Psoas muscle (tissue), 8 donors: ENCODE data around the gene KCNG2. TPM values are rescaled to one million over a fixed set of nuclear protein-coding genes. Genes with fewer than 3 reads are reported as not detected.

Experiments used
- ATAC-seq, 4 donors: fragments of 200-7000 bp; cut with Tn5 transposase; one replicate each; pipeline ENCODE4 v1.9.1; 2020; ENCODE audit warnings: moderate library complexity in 3 of 4, mild to moderate bottlenecking in 2 of 4
- DNase-seq, 2 donors: peaks; one replicate each; pipeline ENCODE4 v3.0.0-alpha.2; 2020
- H3K27ac ChIP-seq: fragments of 200-600 bp; one replicate; pipeline ENCODE4 v1.8.0; 2022
- H3K27me3 ChIP-seq, 3 donors: fragments of 200-600 bp in 1 of 3; one replicate each; pipeline versions ENCODE4 v1.6.1 to v1.8.0; 2013 to 2022; ENCODE audit warnings: low read length in 2 of 3, mild to moderate bottlenecking in 2 of 3, moderate library complexity in 1 of 3; ENCODE audit not compliant: insufficient read depth in 3 of 3
- H3K36me3 ChIP-seq, 2 donors: fragments of 200-600 bp in 1 of 2; one replicate each; pipeline versions ENCODE4 v1.6.1 to v1.8.0; 2013 to 2022; ENCODE audit warnings: low read depth in 1 of 2, mild to moderate bottlenecking in 1 of 2, moderate library complexity in 1 of 2; ENCODE audit not compliant: insufficient read depth in 1 of 2
- H3K4me1 ChIP-seq: fragments of 200-600 bp; one replicate; pipeline ENCODE4 v1.8.0; 2022
- H3K4me3 ChIP-seq: fragments of 200-600 bp; one replicate; pipeline ENCODE4 v1.8.0; 2022; ENCODE audit warnings: mild to moderate bottlenecking
- H3K9me3 ChIP-seq: fragments of 200-600 bp; one replicate; pipeline ENCODE4 v1.8.0; 2022
- WGBS, 3 donors: extraction: QIAGEN DNeasy Blood & Tissue Kit; methylation state at CpG; one replicate each; pipeline versions ENCODE4 v1.1.6 to v1.1.7; 2013; 5-methylcytosine and 5-hydroxymethylcytosine counted together
- intact Hi-C, 2 donors: fragments of 100-400 bp; cut with DNase I; formaldehyde crosslinking; loops; one replicate each; pipeline versions ENCODE4 v1.11.0 to v1.14.2; 2022
- polyA plus RNA-seq, 3 donors: library from polyadenylated mRNA; stranded (reverse); fragments of 200-250 nt; gene quantifications; one replicate each; pipeline ENCODE4 v1.2.3, GENCODE V29; 2013
- total RNA-seq, 4 donors: library from RNA; stranded (reverse); fragmentation: NEBNext Ultra II Directional in 2 of 4; extraction: Animal tissue kit (Norgen Biotek cat#: 25700) in 2 of 4; gene quantifications; one replicate each; pipeline versions ENCODE4 v1.2.1 to v1.2.4, GENCODE V29; 2021 to 2023
- TF ChIP-seq, protein P1 (sequence below): fragments of 200-600 bp; IDR thresholded peaks from one replicate; pipeline ENCODE4 v1.8.0; 2022; ENCODE audit warnings: antibody characterized with exemption
- donor health status: healthy with polysubstance abuse.
- donor health status: DM: no; HTN: no; CAD: no; lungs with moderate emphysema.
- donor health status: Bipolar disorder and iron deficiency.
- donor health status: healthy.
- donor health status: DM: yes; HTN: yes; CAD: no.
- donor health status: DM: no; HTN: no; CAD: no.
- donor health status: DM: no; HTN: no; CAD: no.
- donor health status: DM: yes; HTN: yes; CAD: no.

Gene KCNG2
- total and polyA plus RNA-seq, 7 donors = 0.04 to 0.54 (median 0.27) TPM; not detected in 2

GRCh38 chr18:79940126-79940813 is 142.5 kb downstream of the KCNG2 start:
- DNase-seq (peak in 1 of 2 donors; percentile 15), ATAC-seq (no peak)
- TF ChIP-seq, protein P1, sequence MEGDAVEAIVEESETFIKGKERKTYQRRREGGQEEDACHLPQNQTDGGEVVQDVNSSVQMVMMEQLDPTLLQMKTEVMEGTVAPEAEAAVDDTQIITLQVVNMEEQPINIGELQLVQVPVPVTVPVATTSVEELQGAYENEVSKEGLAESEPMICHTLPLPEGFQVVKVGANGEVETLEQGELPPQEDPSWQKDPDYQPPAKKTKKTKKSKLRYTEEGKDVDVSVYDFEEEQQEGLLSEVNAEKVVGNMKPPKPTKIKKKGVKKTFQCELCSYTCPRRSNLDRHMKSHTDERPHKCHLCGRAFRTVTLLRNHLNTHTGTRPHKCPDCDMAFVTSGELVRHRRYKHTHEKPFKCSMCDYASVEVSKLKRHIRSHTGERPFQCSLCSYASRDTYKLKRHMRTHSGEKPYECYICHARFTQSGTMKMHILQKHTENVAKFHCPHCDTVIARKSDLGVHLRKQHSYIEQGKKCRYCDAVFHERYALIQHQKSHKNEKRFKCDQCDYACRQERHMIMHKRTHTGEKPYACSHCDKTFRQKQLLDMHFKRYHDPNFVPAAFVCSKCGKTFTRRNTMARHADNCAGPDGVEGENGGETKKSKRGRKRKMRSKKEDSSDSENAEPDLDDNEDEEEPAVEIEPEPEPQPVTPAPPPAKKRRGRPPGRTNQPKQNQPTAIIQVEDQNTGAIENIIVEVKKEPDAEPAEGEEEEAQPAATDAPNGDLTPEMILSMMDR = no peak
- Histone ChIP-seq H3K4me1 (peaks cover 25% of the 10 kb centered on the region), H3K36me3 (peaks cover 4 to 24% of the 10 kb centered on the region in 2 donors), H3K27me3 (no peaks in the 10 kb centered on the region), H3K9me3 (no peaks in the 10 kb centered on the region), H3K4me3 (no peak overlapping the region), H3K27ac (no peak overlapping the region)
- 89 to 94% (median 93%) methylated on average over 18 of the region's 18 CpGs for WGBS, 3 donors
- intact Hi-C loops = loop anchor here (10.0 kb wide), 2 partner anchors 265 to 555 kb away; partner anchors contain the start of gene CTDP1 (in 1 of the 2)

DNA sequence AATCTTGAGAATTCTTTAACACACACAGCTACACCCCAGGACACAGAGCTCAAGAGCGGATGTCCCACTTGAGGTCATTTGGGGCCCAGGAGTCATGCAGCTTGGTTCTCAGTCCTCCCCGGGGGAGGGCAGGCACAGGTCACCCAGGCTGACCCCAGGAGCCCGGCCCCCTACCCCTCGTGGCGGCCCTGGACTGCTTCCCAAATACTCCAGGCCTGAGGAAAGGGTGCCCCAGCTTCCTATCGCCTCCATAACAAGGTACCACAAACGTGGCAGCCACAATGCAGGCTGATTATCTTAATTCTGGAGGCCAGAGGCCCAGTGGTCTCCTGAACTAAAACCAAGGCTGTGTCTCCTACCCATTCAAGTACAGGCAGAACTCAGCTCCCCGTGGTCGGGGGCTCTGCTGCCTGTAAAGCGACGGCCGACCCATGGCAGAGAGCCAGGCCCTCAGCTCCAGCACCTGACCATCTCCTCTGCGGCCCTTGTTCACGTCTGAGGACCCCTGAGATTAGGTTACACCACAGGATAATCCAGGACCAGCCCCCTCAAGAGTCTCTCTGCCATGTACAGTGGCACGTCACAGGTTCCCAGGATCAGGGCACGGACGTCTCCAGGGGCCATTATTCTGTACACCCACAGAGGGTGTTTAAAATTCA is 143.2 kb downstream of the KCNG2 start:
- peaks cover 4 to 24% of the 10 kb centered on the region in 2 donors for H3K36me3 ChIP-seq
- intact Hi-C loops = loop anchor here (10.0 kb wide), 2 partner anchors 266 to 556 kb away; partner anchors contain the start of gene CTDP1 (in 1 of the 2)
- 72 to 86% (median 78%) methylated on average over 17 of the region's 17 CpGs for WGBS, 3 donors

GRCh38 chr18:79941473-79942119 is 143.9 kb downstream of the KCNG2 start:
- TF ChIP-seq, protein P1 = no peak
- peak; percentile 23 to 71 (median 47) for ATAC-seq
- H3K27ac ChIP-seq = peak overlapping the region; percentile 30
- H3K27me3 ChIP-seq = no peaks in the 10 kb centered on the region
- H3K9me3 ChIP-seq = no peaks in the 10 kb centered on the region
- peaks cover 4 to 25% of the 10 kb centered on the region in 2 donors for H3K36me3 ChIP-seq
- no peak overlapping the region for H3K4me3 ChIP-seq
- intact Hi-C loops = loop anchor here (10.0 kb wide), 2 partner anchors 267 to 557 kb away; partner anchors contain the start of gene CTDP1 (in 1 of the 2)
- DNase-seq = peak in 1 of 2 donors; percentile 69
- 47 to 73% (median 70%) methylated on average over 16 of the region's 16 CpGs for WGBS, 3 donors
- peaks cover 34% of the 10 kb centered on the region for H3K4me1 ChIP-seq

More for the DNA sequence above, 143.2 kb downstream of the KCNG2 start:
- TF ChIP-seq, protein P1 = no peak
- Histone ChIP-seq H3K27me3 (no peaks in the 10 kb centered on the region), H3K9me3 (no peaks in the 10 kb centered on the region), H3K4me3 (no peak overlapping the region), H3K4me1 (peaks cover 32% of the 10 kb centered on the region), H3K27ac (peak overlapping the region; percentile 30)
- ATAC-seq = no peak
- peak in 1 of 2 donors; percentile 50 for DNase-seq

- TF ChIP-seq, protein P1 = no peak
- Histone ChIP-seq H3K36me3 (peaks cover 4 to 31% of the 10 kb centered on the region in 2 donors), H3K27me3 (no peaks in the 10 kb centered on the region), H3K9me3 (no peaks in the 10 kb centered on the region), H3K4me1 (peaks cover 40% of the 10 kb centered on the region), H3K4me3 (no peak overlapping the region), H3K27ac (no peak overlapping the region)
- WGBS, 3 donors = 85 to 95% (median 89%) methylated on average over 7 of the region's 7 CpGs
- ATAC-seq (no peak), DNase-seq (peak in 1 of 2 donors; percentile 16)
- intact Hi-C loops = loop anchor here (10.0 kb wide), 2 partner anchors 267 to 557 kb away; partner anchors contain the start of gene CTDP1 (in 1 of the 2)
These were observed 144.5 kb downstream of the KCNG2 start for GRCh38 chr18:79942211-79942610.
